HG02571 (cell line): ENCODE measurements around the gene ASXL1.

ENCODE experiments used
- ATAC-seq: cut with Tn5 transposase; IDR thresholded peaks from one replicate; pipeline ENCODE4 v1.9.1; 2021; ENCODE audit warnings: mild to moderate bottlenecking, moderate library complexity; ENCODE audit not compliant: unreplicated experiment

ASXL1 gene

DNA sequence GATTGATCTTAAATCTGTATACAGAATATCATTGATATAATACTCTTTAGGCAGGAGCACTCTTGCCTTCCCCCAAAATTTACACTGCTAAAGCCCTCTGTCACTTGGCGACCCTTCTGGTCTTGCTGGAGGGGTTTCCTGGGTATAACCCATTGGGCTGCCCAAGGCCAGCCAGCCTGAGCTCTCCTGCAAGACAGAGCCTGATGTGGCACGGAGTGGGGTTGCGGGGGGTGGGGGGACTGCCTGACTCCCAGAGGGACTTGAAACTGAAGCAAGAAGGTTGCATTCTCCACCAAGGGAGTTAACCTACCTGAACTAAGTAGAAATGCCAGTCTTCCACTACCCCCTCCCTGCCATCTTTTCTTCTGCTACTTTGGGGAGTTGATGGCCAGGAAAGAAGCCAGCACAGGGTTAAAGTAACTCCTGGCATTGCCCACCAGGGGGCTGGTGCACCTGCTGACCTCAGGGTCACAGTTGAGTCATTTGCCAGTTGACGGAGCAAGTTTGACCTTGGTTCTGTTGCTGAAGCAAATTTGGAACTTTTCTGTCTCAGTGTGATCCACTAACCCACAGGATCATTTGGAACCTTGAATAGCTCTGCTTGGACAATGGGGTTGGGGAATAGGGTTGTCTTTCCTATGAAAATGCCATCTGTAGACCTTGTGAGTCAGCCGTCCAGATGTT lies 79.4 kb downstream of the ASXL1 start:
- ATAC-seq = no peak

DNA sequence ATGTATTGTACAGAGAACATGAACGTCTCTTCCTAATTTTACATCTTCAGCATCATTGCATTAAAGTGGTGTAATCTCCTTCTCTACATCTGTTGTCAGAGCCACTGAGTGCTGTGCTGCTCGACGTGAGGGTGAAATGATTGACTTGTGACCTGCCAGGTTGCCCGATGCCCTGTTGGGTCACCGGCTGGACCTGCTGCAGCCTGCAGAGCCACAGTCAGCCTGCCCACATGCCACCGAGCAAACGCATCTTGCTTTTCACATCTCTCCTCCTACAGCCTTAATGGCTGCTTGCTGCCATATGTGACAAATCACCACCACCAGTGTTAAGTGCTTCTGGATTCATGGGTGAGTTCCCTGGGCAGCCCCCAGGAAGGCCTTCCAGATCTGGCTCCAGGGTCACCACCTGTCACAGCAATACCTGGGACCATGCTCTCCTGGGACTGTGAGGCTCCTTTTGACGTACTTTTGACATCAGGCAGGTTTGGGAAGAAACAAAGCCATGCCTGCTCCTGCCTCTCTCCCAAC lies 80.3 kb downstream of the ASXL1 start:
- ATAC-seq = no peak

DNA sequence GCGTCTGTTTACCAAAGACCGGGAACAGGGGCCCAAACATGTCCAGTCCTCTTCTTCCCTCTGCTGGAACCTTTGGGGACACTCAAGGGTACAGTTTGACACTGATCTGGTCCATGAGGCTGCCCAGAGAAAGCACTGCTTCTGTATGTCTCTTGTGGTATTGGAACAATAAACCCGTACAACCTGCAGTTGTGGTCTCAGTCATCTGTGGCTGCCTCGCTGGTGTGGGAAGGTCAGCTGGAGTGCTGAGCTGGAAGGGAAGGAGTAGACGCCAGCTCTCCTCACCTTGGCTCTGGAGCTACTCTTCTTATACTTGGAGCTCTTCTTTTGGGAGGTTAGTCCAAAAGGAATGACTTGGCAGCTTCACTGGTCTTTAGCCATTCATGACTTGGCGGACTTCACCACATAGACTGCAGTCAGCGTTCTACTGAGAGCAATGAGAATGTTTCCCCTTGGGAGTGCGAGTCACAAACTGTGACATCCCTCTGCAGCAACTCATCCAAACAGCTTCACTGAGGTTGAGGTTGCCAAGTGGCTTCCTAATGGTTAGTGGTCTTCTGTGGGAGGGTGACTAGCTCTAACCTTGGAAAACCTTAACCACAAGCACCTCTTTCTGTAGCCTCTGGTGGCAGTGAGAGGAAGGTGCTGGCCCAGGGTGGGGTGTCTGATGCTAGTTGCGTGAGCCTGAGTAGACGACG lies 81.2 kb downstream of the ASXL1 start:
- ATAC-seq = no peak

DNA sequence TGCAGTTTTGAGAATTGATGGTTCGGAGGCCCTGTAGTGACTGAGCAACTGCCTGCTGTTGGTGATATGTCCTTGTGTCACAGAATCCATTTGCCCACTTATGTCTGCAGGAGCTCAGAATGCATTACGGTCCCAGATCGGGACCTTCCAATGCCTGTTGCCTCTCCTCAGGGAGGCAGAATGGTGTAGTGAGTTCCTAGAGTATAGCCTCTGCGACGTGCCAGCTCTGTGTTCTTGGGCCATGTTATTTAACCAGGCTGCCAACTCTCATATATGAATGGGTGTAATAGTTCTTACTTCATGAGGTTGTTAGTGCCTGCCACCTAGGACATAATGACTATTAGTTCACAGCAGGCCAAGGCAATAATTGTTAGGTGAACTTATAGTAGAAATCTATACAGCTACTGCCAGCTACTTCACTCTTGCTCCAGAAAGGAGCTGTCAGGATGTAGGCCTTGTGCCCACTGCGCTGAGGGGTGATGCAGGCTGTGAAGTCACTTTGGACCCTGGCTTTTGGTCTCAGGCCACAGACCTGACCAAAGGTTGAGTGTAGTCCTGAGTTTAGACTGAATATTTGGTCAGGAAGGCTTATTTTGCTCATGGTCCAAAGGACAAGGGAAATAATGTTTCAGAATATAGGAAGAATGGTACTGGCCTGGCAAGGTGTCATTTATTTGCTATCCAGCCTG lies 82.1 kb downstream of the ASXL1 start:
- no peak for ATAC-seq

DNA sequence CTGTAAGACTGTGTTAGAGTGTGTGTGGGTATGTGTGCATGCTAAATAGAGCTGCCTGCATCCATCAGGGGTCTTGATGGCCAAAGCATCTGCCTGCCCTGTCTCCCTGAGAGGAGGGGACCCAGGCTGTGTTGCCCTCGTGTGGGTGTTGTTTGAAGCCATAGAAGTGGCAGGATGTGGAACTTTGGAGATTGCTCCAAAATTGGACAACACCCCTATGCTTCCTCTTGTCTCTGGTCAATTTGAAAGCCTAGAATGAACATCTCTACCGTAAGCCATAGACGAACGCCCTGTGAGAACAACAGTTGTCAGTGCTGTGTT lies 82.6 kb downstream of the ASXL1 start:
- no peak for ATAC-seq

DNA sequence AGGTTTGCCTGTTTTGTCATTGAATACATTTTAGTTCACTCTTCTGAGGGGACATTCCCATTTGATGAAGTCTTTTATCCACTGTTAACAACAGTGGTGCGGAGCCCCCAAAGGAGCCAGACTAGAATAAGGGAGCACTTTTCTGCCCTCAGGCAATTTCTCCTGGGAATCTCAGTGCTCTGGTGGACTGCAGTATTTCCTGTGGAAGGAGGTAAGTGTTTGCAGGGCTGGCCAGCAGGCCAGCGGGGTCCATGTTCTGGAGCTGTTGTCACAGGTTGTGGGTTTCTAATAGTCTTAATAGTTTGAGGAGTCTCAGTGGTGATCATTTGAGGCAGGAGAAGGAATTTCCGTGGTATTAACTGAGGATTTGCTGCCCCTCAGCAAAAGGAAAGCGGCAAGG lies 83.5 kb downstream of the ASXL1 start:
- no peak for ATAC-seq

DNA sequence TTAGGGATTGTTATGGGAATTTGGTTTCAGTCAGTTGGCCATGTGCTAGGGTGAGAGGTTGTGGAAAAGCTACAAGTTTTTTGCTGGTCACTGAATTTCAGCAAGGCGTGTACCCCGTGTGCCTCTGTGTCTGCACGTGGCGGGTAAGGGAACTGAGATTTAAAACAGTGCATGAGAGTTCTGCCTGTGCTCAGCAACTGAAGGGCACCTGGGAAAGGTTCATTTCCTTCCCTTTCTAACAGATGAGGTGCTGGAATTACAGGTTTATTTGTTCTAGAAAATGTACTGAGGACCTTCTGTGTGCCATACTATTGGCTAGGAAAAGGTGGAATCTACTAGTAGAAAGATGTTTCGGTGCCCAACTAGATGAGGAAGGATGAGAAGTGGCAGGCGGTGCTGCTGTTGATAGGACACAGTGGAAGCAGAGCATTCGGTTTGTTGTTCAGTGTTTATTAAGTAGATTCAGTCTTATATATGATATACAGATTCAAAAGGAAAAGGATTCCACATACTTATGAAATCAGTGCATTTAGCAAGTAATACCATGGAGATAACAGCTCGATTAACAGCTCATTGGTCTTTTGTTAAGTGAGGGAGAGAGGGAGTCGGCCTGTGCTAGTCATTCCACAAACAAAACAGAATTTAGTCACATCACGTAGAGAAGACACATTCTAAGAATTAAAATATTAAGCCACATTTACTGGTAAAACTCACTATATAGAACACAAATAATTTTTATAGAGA lies 84.7 kb downstream of the ASXL1 start:
- ATAC-seq = no peak

DNA sequence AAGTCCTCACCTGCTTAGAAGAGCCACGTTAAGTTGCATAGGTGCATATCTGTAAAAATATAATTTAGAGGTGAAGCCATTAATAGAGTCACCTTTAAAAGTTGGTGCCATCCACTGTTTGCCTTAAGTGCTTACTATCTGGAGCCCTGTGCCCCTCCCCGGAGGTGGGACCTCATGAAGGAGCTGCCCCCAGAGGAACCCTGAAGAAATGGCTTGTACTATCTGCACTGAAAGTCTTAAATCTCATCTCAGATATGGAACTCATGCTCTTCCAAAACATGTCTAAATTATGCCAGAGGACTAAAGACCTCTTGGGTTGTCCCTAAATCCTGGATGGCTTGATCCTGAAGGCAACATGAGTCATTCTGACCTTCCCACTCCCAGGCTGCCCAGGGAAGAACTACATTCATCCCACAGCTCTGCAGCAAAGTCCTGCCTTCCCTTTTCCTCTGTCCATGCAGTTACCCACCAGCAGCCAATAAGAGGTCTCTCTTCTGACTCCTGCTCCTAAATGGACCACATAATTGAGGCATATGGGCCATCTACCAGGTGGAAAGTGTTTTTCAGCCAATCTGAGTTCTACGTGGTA lies 85.3 kb downstream of the ASXL1 start:
- no peak for ATAC-seq

DNA sequence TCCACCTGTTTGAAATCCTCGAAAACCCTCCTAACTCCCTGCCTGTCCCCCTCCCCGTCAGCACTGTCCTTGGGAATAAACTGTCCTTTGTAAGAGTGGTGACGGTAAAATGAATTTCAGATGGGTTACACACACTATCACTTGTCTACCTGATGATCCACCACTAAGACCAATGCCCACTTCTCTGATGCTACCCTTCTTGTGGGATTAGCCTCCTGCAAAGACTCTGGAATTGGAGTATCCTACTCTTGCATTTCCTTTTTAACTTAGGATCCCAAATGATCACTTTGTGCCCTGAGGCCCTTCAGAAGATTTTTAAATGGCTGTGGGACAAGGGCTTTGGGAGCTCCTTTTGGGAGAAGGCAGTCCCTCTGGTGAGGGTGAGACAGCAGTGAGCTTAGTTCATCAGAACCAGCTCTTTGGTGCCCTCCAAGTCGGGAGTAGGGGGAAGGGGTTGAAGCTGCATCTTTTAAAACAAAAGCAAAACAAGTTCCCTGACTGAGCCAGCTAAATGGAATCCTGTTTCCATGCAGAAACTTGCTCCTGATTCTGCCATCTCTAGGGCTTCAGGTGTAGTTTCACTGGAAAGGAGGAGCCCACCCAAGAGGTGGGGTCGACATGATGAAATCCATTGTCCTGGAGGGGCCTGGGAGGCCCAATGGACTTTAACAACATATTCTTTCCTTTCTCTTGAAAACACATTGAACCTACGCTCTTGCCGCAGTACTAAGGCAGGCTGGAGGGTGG lies 86.5 kb downstream of the ASXL1 start:
- ATAC-seq = no peak

DNA sequence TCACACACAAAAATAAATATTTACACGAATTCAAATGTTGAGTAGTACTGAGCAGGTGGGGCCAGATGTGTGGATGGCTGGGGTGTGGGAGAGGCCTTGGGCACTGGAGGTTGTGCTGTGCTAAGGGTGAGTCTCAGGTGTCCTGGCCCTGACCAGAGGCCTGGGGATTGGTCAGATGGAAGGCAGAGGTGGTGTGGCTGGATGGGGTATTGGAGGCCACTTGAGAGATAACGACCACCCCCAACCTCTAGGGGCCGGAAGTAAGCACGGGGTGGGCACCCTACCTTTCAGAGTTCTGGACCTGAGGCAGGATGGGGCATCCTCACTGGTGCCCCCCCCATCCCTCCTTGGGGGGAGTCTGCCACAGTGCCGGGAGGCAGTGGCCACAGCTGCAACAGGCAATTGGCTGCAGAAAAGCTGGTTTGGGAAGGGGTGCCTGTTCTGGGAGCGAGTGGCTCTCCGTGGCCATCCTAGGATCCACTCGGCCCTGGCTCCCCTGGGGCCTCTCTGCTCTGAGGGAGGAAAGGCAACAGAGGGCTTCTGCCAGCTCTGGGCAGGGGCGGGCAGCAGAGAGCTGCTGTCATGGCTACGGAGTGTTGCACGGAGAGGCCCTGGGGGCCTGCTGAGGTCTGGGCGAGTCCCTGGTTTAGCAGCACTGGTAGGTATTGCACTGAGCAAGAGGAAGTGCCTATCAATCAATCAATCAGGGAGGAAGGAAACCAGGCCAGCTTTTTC lies 87.6 kb downstream of the ASXL1 start:
- no peak for ATAC-seq

DNA sequence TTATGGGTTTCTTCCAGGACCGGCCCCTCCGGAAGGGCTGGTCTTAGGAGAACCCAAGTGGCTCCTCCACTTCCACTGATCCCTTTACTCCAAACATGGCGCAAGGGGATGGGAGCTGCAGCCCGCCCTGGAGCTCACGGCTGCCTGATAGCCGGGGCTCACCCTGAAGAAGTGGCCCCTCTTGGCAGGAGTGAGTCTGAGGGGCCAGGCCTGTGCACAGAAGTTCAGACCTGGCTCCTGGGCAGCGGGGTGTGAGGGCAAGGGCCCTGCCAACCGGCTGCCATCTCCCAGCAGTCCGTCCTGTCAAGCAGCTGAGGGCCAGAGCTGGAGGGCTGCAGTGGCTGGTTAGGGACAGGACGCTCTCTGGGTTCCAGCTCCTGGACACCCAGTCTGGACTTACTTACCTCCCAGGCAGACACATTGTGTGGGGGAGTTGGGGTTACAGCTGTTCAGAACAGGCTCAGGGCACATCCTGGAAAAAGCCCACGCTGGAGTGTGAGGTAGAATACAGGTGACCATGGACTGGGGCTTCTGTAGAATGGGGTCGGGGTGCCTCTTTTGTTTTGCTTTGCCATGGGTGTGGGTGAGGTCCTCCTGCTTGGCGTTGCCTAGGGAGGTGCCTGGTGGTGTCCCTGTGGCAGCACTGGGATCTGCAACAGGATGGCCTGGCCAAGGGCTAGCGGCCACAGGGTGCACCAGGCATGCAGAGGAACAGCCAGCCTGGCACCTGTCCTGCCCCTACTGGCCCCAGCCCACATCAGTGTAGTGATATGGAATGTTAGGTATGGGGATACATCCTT lies 88.4 kb downstream of the ASXL1 start:
- no peak for ATAC-seq

DNA sequence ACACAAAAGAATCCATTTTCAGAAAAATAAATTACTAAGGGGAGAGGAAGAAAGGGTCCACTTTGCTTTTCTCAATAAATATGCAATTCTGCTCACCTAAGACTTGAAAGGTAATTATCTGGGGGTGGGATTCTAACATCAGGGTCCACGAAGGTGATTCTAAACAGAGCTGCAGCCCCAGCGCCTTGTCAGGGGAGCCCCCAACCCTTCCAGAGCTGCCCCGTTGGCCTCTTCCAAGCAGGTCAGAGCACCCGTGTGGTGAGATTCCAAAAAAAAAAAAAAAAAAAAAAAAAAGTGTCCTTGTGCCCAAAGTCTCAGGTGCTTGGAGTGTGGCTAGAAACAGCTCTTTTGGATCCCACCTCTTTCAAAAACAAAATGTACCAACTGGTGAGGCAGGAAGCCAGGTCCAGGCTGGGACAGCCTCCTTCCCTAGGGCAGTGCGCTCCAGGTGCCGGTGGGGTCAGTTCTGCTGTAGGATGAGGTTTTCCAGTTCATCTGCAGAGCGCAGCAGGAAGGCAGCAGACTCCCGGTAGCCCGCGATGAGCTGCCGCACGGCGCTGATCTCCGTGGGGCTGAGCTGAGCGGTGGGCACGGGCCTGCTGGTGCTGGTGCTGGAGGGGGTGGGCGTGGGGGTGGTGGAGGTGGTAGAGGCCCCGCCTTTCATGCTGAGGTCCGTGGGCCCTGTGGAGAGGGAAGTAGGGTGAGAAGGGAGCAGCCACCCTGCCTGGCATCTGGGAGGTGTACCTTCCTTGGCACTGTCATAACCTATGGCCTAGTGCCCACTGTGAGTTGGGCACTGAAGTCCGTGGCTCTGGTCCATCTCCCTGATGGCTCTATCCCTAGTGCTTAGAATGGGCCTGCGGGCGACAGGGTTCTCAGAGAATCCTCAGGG lies 89.3 kb downstream of the ASXL1 start:
- no peak for ATAC-seq

DNA sequence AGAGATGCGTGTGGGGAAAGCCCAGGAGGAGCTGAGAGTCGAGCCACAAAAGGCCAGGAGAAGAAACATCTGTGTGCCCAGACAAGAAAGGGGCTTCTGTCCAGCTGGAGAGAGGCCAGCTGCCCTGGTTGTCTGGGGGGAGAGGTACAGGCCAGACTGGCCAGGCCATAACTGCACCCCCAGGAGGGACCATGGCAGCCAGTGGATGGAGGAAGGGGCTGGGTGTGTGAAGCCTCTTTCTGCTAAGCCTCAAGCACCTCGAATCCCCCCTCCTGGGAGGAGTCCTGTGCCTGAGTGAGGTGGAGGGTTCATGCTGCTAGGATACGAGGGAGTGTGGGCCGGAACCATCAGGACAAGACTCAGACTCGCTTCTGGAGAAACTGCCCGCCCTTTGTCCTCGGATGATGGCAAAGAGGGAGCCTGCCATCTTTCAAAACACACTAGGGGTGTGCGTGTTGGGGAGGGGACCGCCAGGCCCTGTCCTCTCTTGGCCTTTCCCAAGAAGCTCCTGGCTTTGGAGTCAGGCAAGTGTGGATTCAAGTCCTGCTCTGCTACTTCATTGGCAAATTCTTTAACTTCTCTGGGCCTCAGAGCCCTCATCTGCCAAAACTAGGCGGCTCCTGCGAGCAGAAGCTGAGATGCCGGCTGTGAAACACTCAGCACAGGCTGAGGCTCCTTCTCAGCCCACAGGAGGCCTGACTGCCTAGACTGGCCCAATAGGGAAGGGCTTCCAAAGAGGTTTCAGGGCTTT lies 90.3 kb downstream of the ASXL1 start:
- ATAC-seq = no peak

DNA sequence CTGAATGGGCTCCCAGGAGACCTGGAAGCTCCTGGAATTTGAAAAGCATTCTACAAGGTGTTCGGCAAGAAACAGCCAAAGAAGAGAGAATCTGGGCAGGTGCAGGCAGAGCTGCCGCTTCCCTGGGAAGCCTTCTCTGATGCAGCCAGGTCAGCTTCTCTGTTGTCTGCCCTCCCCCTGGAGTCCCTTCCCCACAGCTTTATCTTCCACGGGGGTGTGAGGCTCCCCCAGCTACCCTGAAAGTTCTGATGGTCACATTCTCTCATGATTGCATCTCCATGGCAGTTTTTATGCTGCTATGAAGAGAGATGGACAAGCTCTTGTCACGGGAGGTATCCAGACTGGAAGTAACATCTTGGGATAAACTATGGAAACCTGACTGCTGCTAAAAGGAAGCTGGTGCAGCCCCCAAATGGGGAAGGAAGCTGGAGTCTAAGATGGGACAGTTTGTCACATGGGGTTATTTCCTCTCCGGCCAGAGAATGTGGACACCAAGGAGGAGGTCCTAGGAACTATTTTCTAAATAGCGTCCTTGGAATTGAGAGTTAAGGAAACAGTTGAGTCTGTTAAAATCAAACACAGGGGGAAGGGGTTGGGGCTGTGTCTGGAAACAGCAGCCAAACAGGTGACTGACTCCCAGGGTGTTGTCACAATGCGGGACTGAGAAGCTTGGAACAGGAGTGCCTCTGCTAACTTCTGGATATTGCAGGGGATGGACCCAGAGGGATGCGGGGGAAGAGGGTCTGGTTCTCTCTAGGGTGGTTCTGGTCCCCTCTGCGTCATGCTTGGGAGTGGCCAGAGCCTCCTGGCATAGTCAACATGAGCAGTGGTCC lies 91.1 kb downstream of the ASXL1 start:
- ATAC-seq = no peak

DNA sequence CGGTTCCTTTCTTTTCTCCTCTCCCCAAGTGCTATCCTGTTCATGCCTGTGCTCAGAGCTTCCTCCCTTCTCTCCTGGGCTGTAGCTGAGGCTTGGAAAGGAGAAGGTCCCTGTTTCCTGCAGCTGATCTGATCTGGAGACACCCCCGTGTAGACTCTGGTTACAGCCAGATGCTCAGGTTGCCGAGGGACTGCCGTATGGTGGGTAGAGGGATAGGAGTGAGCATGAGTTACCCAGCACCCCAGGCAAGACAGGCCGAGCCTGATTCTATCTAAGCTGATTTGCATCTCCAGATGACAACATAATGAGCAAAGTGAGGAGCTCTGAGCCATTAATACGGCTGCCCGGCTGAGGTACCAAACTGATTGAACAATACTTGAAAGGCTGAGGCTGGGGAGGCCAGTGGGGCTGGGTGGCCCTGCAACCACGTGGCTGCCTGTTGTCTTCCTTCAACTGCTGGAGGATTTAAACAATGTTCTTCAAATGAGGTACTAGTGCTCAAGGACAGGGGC lies 91.8 kb downstream of the ASXL1 start:
- ATAC-seq = no peak

DNA sequence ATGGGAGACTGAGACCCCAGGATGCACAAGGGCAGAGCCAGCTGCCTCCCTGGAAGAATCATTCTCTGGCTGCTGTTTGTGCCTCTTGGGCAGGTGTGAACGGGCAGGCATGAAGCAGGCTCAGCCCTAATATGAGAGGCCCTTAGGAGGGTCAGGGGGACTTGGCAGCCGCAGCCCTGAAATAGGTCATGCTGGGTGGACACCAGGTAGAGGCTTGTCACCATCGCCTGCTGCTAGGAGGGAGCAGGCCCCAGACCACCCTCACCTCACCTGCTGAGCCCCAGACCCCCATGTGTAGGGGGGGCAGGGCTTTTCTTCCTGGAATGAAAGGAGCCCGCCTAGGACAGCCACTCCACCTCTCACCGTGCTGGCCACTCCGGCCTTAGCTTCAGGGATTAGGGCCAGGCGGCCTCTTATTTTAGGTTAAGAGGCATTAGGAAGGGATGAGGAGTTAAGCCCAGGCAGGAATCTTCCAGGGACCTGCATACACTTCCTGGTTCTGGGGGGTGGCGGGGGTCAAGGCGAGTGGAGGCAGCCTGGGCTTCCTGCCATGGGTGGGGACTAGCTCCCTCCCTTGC lies 92.4 kb downstream of the ASXL1 start:
- ATAC-seq = no peak
